Progenitor cell of endocrine pancreas (in vitro differentiated cells): ENCODE results near the gene BTBD9. TPM values are rescaled to one million over a fixed set of nuclear protein-coding genes. Genes with fewer than 3 reads are reported as not detected.

Experiments used
- DNase-seq: peaks from one replicate; pipeline ENCODE4 v3.0.0; 2021; ENCODE audit warnings: low spot score; ENCODE audit not compliant: unreplicated experiment
- H3K27ac Mint-ChIP-seq: 2 replicates; pipeline ENCODE4 v1.8.0; 2021; ENCODE audit warnings: mild to moderate bottlenecking, moderate library complexity, mixed read lengths
- H3K27me3 Mint-ChIP-seq: 2 replicates; pipeline ENCODE4 v1.8.0; 2021; ENCODE audit warnings: mixed read lengths
- H3K36me3 Mint-ChIP-seq: 2 replicates; pipeline ENCODE4 v1.8.0; 2022; ENCODE audit warnings: mixed read lengths; ENCODE audit not compliant: insufficient read depth
- H3K4me1 Mint-ChIP-seq: 2 replicates; pipeline ENCODE4 v1.8.0; 2021; ENCODE audit warnings: low read depth, mixed read lengths
- H3K4me3 Mint-ChIP-seq: 2 replicates; pipeline ENCODE4 v1.8.0; 2021; ENCODE audit warnings: low read depth, mild to moderate bottlenecking, moderate library complexity, mixed read lengths
- H3K9me3 Mint-ChIP-seq: 2 replicates; pipeline ENCODE4 v1.8.0; 2021; ENCODE audit warnings: low read depth, mixed read lengths
- CTCF ChIP-seq: fragments of 200-600 bp; sonication (generic); IDR thresholded peaks from one replicate; pipeline ENCODE4 v1.5.0; 2021; ENCODE audit warnings: antibody characterized with exemption, mild to moderate bottlenecking; ENCODE audit not compliant: unreplicated experiment
- total RNA-seq: library from RNA; stranded (reverse); gene quantifications from 2 replicates; pipeline ENCODE4 v1.2.1, GENCODE V29; 2021

BTBD9 gene
- total RNA-seq, 1 donor from 2014 or later: 25.9 TPM

GRCh38 chr6:38269461-38270172, 370.1 kb downstream of the BTBD9 start:
- no peak for TF ChIP-seq CTCF
- H3K4me1 Mint-ChIP-seq: peaks cover 4% of the 10 kb centered on the region
- no peak overlapping the region for H3K4me3 Mint-ChIP-seq
- no peaks in the 10 kb centered on the region for H3K9me3 Mint-ChIP-seq
- no peaks in the 10 kb centered on the region for H3K27me3 Mint-ChIP-seq
- DNase-seq: no peak
- H3K27ac Mint-ChIP-seq: no peak overlapping the region
- H3K36me3 Mint-ChIP-seq: no peaks in the 10 kb centered on the region

GRCh38 chr6:38268342-38268741, 371.4 kb downstream of the BTBD9 start:
- H3K27me3 Mint-ChIP-seq: no peaks in the 10 kb centered on the region
- no peak for TF ChIP-seq CTCF
- no peak overlapping the region for H3K27ac Mint-ChIP-seq
- H3K36me3 Mint-ChIP-seq: no peaks in the 10 kb centered on the region
- no peak overlapping the region for H3K4me3 Mint-ChIP-seq
- no peaks in the 10 kb centered on the region for H3K9me3 Mint-ChIP-seq
- no peak for DNase-seq
- peaks cover 12% of the 10 kb centered on the region for H3K4me1 Mint-ChIP-seq

- H3K4me1 Mint-ChIP-seq: peaks cover 20% of the 10 kb centered on the region
- no peaks in the 10 kb centered on the region for H3K27me3 Mint-ChIP-seq
- no peak for DNase-seq
- H3K27ac Mint-ChIP-seq: no peak overlapping the region
- TF ChIP-seq CTCF: no peak
- H3K9me3 Mint-ChIP-seq: no peaks in the 10 kb centered on the region
- H3K36me3 Mint-ChIP-seq: no peaks in the 10 kb centered on the region
- H3K4me3 Mint-ChIP-seq: no peak overlapping the region
Measured at GRCh38 chr6:38266921-38267354, 372.8 kb downstream of the BTBD9 start.

- Mint-ChIP-seq H3K4me1 (peaks cover 20% of the 10 kb centered on the region), H3K4me3 (no peak overlapping the region), H3K36me3 (no peaks in the 10 kb centered on the region), H3K27me3 (no peaks in the 10 kb centered on the region), H3K9me3 (no peaks in the 10 kb centered on the region), H3K27ac (no peak overlapping the region)
- TF ChIP-seq CTCF: no peak
- no peak for DNase-seq
Measured at GRCh38 chr6:38264605-38265004, 375.1 kb downstream of the BTBD9 start.

GRCh38 chr6:38262609-38263008, 377.1 kb downstream of the BTBD9 start:
- Mint-ChIP-seq H3K27ac (no peak overlapping the region), H3K9me3 (no peaks in the 10 kb centered on the region), H3K27me3 (no peaks in the 10 kb centered on the region), H3K4me1 (peaks cover 20% of the 10 kb centered on the region), H3K4me3 (no peak overlapping the region), H3K36me3 (no peaks in the 10 kb centered on the region)
- no peak for DNase-seq
- no peak for TF ChIP-seq CTCF
